GM18511 (cell line): ENCODE results near the gene TSPAN9.

Source experiments
- ATAC-seq: cut with Tn5 transposase; IDR thresholded peaks from one replicate; pipeline ENCODE4 v1.9.1; 2021; ENCODE audit warnings: mild to moderate bottlenecking, moderate library complexity; ENCODE audit not compliant: unreplicated experiment

The TSPAN9 gene

GRCh38 chr12:3241621-3242020 is 164.4 kb downstream of the TSPAN9 start:
- no peak for ATAC-seq

- no peak for ATAC-seq
These were observed 165.2 kb downstream of the TSPAN9 start for GRCh38 chr12:3242199-3242863.

- ATAC-seq, result no peak
These were observed 166.4 kb downstream of the TSPAN9 start for GRCh38 chr12:3243376-3244084.

- no peak for ATAC-seq
These were observed 167.1 kb downstream of the TSPAN9 start for GRCh38 chr12:3244219-3244750.

- ATAC-seq, result no peak
These were observed 169.1 kb downstream of the TSPAN9 start for GRCh38 chr12:3246253-3246652.

GRCh38 chr12:3247077-3247476 is 169.9 kb downstream of the TSPAN9 start:
- ATAC-seq, result no peak

GRCh38 chr12:3247629-3248161 is 170.5 kb downstream of the TSPAN9 start:
- ATAC-seq, result no peak

GRCh38 chr12:3249081-3249800 is 172.1 kb downstream of the TSPAN9 start:
- no peak for ATAC-seq

GRCh38 chr12:3250034-3250433 is 172.9 kb downstream of the TSPAN9 start:
- ATAC-seq, result no peak

GRCh38 chr12:3250576-3250975 is 173.4 kb downstream of the TSPAN9 start:
- no peak for ATAC-seq

GRCh38 chr12:3251067-3251466 is 173.9 kb downstream of the TSPAN9 start:
- no peak for ATAC-seq

- ATAC-seq, result no peak
These were observed 174.5 kb downstream of the TSPAN9 start for GRCh38 chr12:3251691-3252090.

GRCh38 chr12:3252450-3252891 is 175.3 kb downstream of the TSPAN9 start:
- no peak for ATAC-seq

- no peak for ATAC-seq
These were observed 176.6 kb downstream of the TSPAN9 start for GRCh38 chr12:3253682-3254275.

- ATAC-seq, result no peak
These were observed 177.9 kb downstream of the TSPAN9 start for GRCh38 chr12:3255057-3255456.

GRCh38 chr12:3256103-3256631 is 179.0 kb downstream of the TSPAN9 start:
- no peak for ATAC-seq

GRCh38 chr12:3257411-3257810 is 180.2 kb downstream of the TSPAN9 start:
- no peak for ATAC-seq

- ATAC-seq, result no peak
These were observed 182.8 kb downstream of the TSPAN9 start for GRCh38 chr12:3259973-3260372.

GRCh38 chr12:3261782-3262359 is 184.7 kb downstream of the TSPAN9 start:
- ATAC-seq, result no peak

- no peak for ATAC-seq
These were observed 185.3 kb downstream of the TSPAN9 start for GRCh38 chr12:3262470-3262869.
